ENCODE data around the gene RPS6KA2. TPM values are rescaled to one million over a fixed set of nuclear protein-coding genes. Genes with fewer than 3 reads are reported as not detected.

The RPS6KA2 gene
- total RNA-seq, 4 donors from 2014 or later: 11.8 to 66.0 (median 19.2) TPM

DNA sequence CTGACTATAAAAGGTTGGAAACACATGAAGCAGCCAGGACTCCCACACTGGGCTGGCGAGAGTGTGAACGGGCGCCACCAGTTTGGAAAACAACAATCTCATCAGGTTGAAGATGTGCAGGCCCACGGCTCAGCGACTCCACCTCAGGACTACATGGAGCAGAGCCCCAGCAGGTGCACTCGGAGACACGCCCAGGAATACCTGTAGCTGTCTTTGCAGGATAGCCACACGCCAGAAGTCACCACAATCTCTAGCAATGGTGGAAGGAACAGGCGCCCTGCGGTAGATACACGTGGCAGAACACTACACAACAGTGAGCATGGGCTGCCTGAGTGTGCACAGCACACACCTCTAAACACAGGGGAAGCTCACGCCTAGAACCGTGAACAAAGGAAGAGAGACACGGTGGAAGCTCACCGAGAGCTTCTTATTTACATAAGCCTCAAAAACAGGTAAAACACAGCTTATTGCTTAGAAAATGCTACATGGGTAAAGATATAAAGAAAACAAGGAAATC, 28.7 kb upstream of the RPS6KA2 start:
- no peak overlapping the region for H3K27ac ChIP-seq
- no peaks in the 10 kb centered on the region for H3K9me3 ChIP-seq
- H3K4me3 ChIP-seq: no peak overlapping the region
- 53 to 71% methylated on average over 9 to 14 of the region's 15 CpGs for WGBS, 2 donors
- no peak for DNase-seq
- H3K27me3 ChIP-seq: peaks cover 0 to 25% (median 0%) of the 10 kb centered on the region in 4 donors
- H3K4me1 ChIP-seq: no peaks in the 10 kb centered on the region
- TF ChIP-seq POLR2A (IDR thresholded peaks at IDR 0.05): no peak
- TF ChIP-seq, protein P1, sequence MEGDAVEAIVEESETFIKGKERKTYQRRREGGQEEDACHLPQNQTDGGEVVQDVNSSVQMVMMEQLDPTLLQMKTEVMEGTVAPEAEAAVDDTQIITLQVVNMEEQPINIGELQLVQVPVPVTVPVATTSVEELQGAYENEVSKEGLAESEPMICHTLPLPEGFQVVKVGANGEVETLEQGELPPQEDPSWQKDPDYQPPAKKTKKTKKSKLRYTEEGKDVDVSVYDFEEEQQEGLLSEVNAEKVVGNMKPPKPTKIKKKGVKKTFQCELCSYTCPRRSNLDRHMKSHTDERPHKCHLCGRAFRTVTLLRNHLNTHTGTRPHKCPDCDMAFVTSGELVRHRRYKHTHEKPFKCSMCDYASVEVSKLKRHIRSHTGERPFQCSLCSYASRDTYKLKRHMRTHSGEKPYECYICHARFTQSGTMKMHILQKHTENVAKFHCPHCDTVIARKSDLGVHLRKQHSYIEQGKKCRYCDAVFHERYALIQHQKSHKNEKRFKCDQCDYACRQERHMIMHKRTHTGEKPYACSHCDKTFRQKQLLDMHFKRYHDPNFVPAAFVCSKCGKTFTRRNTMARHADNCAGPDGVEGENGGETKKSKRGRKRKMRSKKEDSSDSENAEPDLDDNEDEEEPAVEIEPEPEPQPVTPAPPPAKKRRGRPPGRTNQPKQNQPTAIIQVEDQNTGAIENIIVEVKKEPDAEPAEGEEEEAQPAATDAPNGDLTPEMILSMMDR (IDR thresholded peaks at IDR 0.05): no peak
- intact Hi-C loops (cut with DNase I): no loop called here
- H3K36me3 ChIP-seq: no peaks in the 10 kb centered on the region

DNA sequence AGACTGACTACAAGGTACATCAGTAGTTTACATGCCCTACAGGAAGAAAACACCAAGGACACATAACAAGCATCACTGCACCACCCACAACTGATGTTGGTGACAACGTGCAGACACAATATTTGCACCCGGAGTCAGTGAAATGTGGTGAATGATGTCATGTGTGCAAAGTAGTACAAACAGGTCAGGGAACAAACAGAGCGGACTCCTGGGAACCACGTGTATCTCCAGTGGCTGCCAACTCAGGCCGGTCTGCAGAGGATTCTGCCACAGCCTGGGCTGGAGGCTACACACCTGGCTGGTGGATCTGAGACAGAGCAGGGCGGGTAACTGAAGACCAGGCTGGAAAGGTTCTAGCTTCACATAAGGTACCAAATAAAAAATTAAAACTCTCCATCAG, 28.2 kb upstream of the RPS6KA2 start:
- H3K9me3 ChIP-seq: no peaks in the 10 kb centered on the region
- peaks cover 0 to 25% (median 0%) of the 10 kb centered on the region in 4 donors for H3K27me3 ChIP-seq
- TF ChIP-seq, protein P1 (IDR thresholded peaks at IDR 0.05): no peak
- TF ChIP-seq POLR2A (IDR thresholded peaks at IDR 0.05): no peak
- H3K36me3 ChIP-seq: no peaks in the 10 kb centered on the region
- DNase-seq: no peak
- WGBS, 2 donors: 65 to 71% methylated on average over 6 of the region's 6 CpGs
- no peak overlapping the region for H3K27ac ChIP-seq
- no peak overlapping the region for H3K4me3 ChIP-seq
- intact Hi-C loops (cut with DNase I): no loop called here
- H3K4me1 ChIP-seq: no peaks in the 10 kb centered on the region

- WGBS, 2 donors: 74 to 76% methylated on average over 7 of the region's 7 CpGs
- Histone ChIP-seq H3K9me3 (no peaks in the 10 kb centered on the region), H3K4me3 (no peak overlapping the region), H3K36me3 (no peaks in the 10 kb centered on the region), H3K27ac (no peak overlapping the region), H3K27me3 (peaks cover 0 to 25% (median 0%) of the 10 kb centered on the region in 4 donors), H3K4me1 (no peaks in the 10 kb centered on the region)
- intact Hi-C loops (cut with DNase I): no loop called here
- no peak for DNase-seq
- TF ChIP-seq POLR2A (IDR thresholded peaks at IDR 0.05): no peak
- TF ChIP-seq, protein P1 (IDR thresholded peaks at IDR 0.05): no peak
Observed at GRCh38 chr6:166654573-166654972, 27.5 kb upstream of the RPS6KA2 start.

DNA sequence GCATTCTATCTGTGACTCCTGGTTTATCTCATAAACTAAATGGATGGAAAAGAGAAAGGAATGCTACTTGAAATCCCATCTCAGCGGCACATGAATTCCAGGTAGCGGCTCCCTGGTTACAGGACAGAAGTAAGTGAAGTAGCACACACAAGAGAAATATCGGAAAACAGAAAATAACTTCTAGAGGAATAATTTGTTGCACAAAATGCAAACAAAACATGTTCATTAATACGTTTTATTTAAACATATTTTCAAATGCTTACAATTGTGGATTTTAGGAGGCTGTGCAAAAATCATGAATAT, 26.5 kb upstream of the RPS6KA2 start:
- intact Hi-C loops (cut with DNase I): no loop called here
- TF ChIP-seq, protein P1 (IDR thresholded peaks at IDR 0.05): no peak
- TF ChIP-seq POLR2A (IDR thresholded peaks at IDR 0.05): no peak
- Histone ChIP-seq H3K27ac (no peak overlapping the region), H3K36me3 (no peaks in the 10 kb centered on the region), H3K4me3 (no peak overlapping the region), H3K27me3 (peaks cover 0 to 25% (median 0%) of the 10 kb centered on the region in 4 donors), H3K4me1 (no peaks in the 10 kb centered on the region), H3K9me3 (no peaks in the 10 kb centered on the region)
- 90 to 94% methylated on average over 4 of the region's 4 CpGs for WGBS, 2 donors
- no peak for DNase-seq

GRCh38 chr6:166650824-166651807, 24.1 kb upstream of the RPS6KA2 start:
- no peaks in the 10 kb centered on the region for H3K9me3 ChIP-seq
- intact Hi-C loops (cut with DNase I): no loop called here
- 53 to 73% methylated on average over 11 to 12 of the region's 12 CpGs for WGBS, 2 donors
- H3K4me3 ChIP-seq: no peak overlapping the region
- H3K27me3 ChIP-seq: peaks cover 0 to 9% (median 0%) of the 10 kb centered on the region in 4 donors
- no peaks in the 10 kb centered on the region for H3K4me1 ChIP-seq
- no peak overlapping the region for H3K27ac ChIP-seq
- no peak for TF ChIP-seq POLR2A (IDR thresholded peaks at IDR 0.05)
- TF ChIP-seq, protein P1 (IDR thresholded peaks at IDR 0.05): no peak
- H3K36me3 ChIP-seq: no peaks in the 10 kb centered on the region
- DNase-seq: no peak
